Measurements from ENCODE around the gene USP3.
"Not testable (repeated sequence)": the region's sequence is repeated elsewhere in the genome, so short reads cannot be mapped to it uniquely, and the experiment has no call there.

The USP3 gene

DNA sequence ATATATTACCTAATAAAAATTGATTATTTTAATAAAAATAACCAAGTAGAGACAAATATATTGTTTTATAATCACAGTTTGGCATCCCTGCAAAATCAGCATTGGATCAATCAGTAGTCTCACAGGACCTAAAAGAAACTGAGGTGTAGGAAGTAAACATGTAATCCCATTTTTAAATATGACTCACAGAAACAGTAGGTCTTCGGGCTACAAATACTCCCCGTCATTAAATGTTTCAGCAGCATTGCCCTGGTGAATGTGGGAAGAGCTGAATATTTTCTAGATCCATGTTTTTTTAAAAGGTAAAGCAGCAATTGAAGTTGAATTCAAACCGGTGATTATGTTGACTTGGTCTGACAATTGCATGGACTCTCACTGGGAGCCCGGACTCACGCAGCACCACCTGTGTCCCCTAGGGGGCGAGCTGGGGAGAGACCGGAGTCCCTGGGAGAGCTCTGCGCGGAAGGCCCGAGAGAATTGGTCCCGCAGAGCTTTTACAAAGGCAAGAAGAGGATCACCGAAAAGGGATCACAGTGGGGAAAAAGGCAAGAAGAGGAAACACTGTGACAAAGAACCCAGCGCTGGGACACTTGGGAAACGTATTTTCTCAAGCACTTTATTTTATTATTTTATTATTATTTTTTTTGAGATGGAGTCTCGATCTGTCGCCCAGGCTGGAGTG, 17.2 kb upstream of the USP3 start:
- no peak overlapping the region for H3K9ac ChIP-seq (ENCODE audit: low read depth, low read length)
- no peak overlapping the region for H3K4me3 ChIP-seq (ENCODE audit: low read depth in 1 of 2, low read length in 2 of 2)
- H3K9me3 ChIP-seq (ENCODE audit: insufficient read depth, low read length, severe bottlenecking), result no peaks in the 10 kb centered on the region
- no peaks in the 10 kb centered on the region for H3K36me3 ChIP-seq (ENCODE audit: insufficient read depth, low read length)
- H3K27ac ChIP-seq (ENCODE audit: low read length), result no peak overlapping the region
- H3K4me1 ChIP-seq (ENCODE audit: insufficient read depth, low read length), result 0 out of 2 replicates have a peak, but pooled peaks cover 2% of the 10 kb centered on the region
- peak overlapping the region; percentile 33; the same call in 1 of the 2 replicates for H2AFZ ChIP-seq (ENCODE audit: low read depth, low read length)
- ATAC-seq (ENCODE audit: insufficient read depth, low read depth) (peak; percentile 94), DNase-seq (peak; percentile 75)
- H3K27me3 ChIP-seq (ENCODE audit: insufficient read depth, low read length, poor library complexity), result no peaks in the 10 kb centered on the region
- H4K20me1 ChIP-seq (ENCODE audit: insufficient read depth, low read length), result no peaks in the 10 kb centered on the region
- TF ChIP-seq EZH2 (IDR thresholded peaks at IDR 0.05; ENCODE audit: borderline replicate concordance, low read depth, low read length, severe bottlenecking), result no peak
- TF ChIP-seq, protein P1, sequence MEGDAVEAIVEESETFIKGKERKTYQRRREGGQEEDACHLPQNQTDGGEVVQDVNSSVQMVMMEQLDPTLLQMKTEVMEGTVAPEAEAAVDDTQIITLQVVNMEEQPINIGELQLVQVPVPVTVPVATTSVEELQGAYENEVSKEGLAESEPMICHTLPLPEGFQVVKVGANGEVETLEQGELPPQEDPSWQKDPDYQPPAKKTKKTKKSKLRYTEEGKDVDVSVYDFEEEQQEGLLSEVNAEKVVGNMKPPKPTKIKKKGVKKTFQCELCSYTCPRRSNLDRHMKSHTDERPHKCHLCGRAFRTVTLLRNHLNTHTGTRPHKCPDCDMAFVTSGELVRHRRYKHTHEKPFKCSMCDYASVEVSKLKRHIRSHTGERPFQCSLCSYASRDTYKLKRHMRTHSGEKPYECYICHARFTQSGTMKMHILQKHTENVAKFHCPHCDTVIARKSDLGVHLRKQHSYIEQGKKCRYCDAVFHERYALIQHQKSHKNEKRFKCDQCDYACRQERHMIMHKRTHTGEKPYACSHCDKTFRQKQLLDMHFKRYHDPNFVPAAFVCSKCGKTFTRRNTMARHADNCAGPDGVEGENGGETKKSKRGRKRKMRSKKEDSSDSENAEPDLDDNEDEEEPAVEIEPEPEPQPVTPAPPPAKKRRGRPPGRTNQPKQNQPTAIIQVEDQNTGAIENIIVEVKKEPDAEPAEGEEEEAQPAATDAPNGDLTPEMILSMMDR (IDR thresholded peaks at IDR 0.05; ENCODE audit: borderline replicate concordance, extremely low read depth, low read length, poor library complexity, severe bottlenecking), result peak; percentile 83
- no peaks in the 10 kb centered on the region for H3K79me2 ChIP-seq (ENCODE audit: insufficient read depth, low read length)
- H3K4me2 ChIP-seq (ENCODE audit: insufficient read depth, low read length), result no peak overlapping the region

DNA sequence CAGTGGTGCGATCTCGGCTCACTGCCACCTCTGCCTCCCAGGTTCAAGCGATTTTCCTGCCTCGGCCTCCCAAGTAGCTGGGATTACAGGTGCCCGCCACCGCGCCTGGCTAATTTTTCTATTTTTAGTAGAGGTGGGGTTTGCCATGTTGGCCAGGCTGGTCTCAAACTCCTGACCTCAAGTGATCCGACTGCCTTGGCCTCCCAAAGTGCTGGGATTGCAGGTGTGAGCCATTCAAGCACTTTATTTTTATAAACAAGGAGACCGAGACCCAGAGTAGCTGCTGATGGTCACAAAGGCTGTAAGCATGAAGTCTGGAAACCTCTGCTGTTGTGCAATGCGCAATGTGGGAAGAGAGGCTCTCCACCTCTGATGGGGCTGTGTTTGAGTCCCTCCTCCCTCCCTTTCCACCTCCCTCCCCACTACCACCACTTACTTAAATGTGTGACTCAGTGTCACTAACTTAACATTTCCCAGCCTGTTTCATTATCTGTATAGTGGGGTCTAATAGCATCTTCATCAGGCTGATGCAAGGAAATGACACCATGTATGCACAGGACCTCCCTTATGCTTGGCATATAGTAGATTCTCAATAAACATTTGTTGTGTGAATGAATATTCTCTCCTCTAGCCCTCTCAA, 16.5 kb upstream of the USP3 start:
- not testable (repeated sequence) for H3K9me3 ChIP-seq (ENCODE audit: insufficient read depth, low read length, severe bottlenecking); ATAC-seq (ENCODE audit: insufficient read depth, low read depth); H2AFZ ChIP-seq (ENCODE audit: low read depth, low read length); H3K9ac ChIP-seq (ENCODE audit: low read depth, low read length); H3K4me2 ChIP-seq (ENCODE audit: insufficient read depth, low read length); DNase-seq; H3K79me2 ChIP-seq (ENCODE audit: insufficient read depth, low read length); H3K27me3 ChIP-seq (ENCODE audit: insufficient read depth, low read length, poor library complexity); H3K27ac ChIP-seq (ENCODE audit: low read length); H3K36me3 ChIP-seq (ENCODE audit: insufficient read depth, low read length); H3K4me3 ChIP-seq (ENCODE audit: low read depth in 1 of 2, low read length in 2 of 2); H3K4me1 ChIP-seq (ENCODE audit: insufficient read depth, low read length); H4K20me1 ChIP-seq (ENCODE audit: insufficient read depth, low read length)

DNA sequence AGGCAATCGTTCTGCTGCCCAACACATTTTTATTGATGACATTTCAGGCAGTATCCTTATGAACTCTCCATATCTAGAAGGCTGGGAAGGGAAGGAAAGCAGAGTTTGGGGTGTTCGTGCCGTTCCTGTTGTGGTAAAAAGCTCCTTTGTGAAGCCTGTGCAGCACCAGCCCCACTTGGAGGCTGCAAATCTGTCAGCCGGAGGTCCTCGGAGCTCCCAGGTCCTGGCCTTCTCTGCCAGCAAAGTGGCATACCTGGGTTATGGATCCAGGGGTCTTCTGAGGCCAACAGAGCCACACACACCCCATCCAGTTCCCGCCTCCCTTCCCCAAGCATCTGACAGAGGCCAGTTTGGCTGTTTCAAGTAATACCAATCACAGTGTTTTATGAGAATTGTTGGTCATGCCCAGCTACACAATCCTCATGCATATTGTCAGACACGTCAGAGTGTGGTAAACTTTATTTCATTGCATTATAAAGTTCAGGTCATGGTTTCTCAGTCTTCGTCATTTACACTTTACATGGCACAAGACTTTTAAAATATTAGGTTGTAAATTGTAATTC, 15.9 kb upstream of the USP3 start:
- H3K27ac ChIP-seq (ENCODE audit: low read length), result no peak overlapping the region
- H3K79me2 ChIP-seq (ENCODE audit: insufficient read depth, low read length), result no peaks in the 10 kb centered on the region
- H3K9me3 ChIP-seq (ENCODE audit: insufficient read depth, low read length, severe bottlenecking), result no peaks in the 10 kb centered on the region
- no peak overlapping the region for H3K4me2 ChIP-seq (ENCODE audit: insufficient read depth, low read length)
- H2AFZ ChIP-seq (ENCODE audit: low read depth, low read length), result no peak overlapping the region
- no peak overlapping the region for H3K4me3 ChIP-seq (ENCODE audit: low read depth in 1 of 2, low read length in 2 of 2)
- H3K9ac ChIP-seq (ENCODE audit: low read depth, low read length), result no peak overlapping the region
- no peaks in the 10 kb centered on the region for H3K36me3 ChIP-seq (ENCODE audit: insufficient read depth, low read length)
- no peak for DNase-seq
- peaks cover 2% of the 10 kb centered on the region for H3K27me3 ChIP-seq (ENCODE audit: insufficient read depth, low read length, poor library complexity)
- 0 out of 2 replicates have a peak, but pooled peaks cover 2% of the 10 kb centered on the region for H3K4me1 ChIP-seq (ENCODE audit: insufficient read depth, low read length)
- no peak for ATAC-seq (ENCODE audit: insufficient read depth, low read depth)
- TF ChIP-seq, protein P1 (IDR thresholded peaks at IDR 0.05; ENCODE audit: borderline replicate concordance, extremely low read depth, low read length, poor library complexity, severe bottlenecking), result no peak
- no peak for TF ChIP-seq EZH2 (IDR thresholded peaks at IDR 0.05; ENCODE audit: borderline replicate concordance, low read depth, low read length, severe bottlenecking)
- no peaks in the 10 kb centered on the region for H4K20me1 ChIP-seq (ENCODE audit: insufficient read depth, low read length)

DNA sequence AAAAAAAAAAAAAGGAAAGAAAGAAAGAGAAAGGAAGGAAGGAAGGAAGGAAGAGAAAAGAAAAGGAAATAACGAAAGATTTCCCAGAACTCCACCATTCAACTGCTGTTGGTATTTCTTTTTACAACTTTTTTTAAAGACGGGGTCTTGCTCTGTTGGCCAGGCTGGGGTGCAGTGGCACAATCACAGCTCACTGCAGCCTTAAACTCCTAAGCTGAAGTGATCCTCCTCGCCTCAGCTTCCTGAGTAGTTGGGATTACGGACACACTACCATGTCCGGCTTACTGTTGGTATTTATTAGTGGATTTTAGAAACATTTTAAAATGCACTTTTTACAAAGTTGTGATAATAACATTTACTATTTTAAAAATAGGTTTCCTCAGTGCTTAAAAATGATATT, 15.0 kb upstream of the USP3 start:
- no peak for TF ChIP-seq EZH2 (IDR thresholded peaks at IDR 0.05; ENCODE audit: borderline replicate concordance, low read depth, low read length, severe bottlenecking)
- TF ChIP-seq, protein P1 (IDR thresholded peaks at IDR 0.05; ENCODE audit: borderline replicate concordance, extremely low read depth, low read length, poor library complexity, severe bottlenecking), result no peak
- Histone ChIP-seq H3K9me3 (ENCODE audit: insufficient read depth, low read length, severe bottlenecking) (no peaks in the 10 kb centered on the region), H3K27ac (ENCODE audit: low read length) (no peak overlapping the region), H4K20me1 (ENCODE audit: insufficient read depth, low read length) (no peaks in the 10 kb centered on the region), H3K4me3 (ENCODE audit: low read depth in 1 of 2, low read length in 2 of 2) (no peak overlapping the region), H3K9ac (ENCODE audit: low read depth, low read length) (no peak overlapping the region), H2AFZ (ENCODE audit: low read depth, low read length) (no peak overlapping the region), H3K79me2 (ENCODE audit: insufficient read depth, low read length) (no peaks in the 10 kb centered on the region), H3K36me3 (ENCODE audit: insufficient read depth, low read length) (no peaks in the 10 kb centered on the region), H3K4me1 (ENCODE audit: insufficient read depth, low read length) (0 out of 2 replicates have a peak, but pooled peaks cover 2% of the 10 kb centered on the region), H3K27me3 (ENCODE audit: insufficient read depth, low read length, poor library complexity) (peaks cover 4% of the 10 kb centered on the region), H3K4me2 (ENCODE audit: insufficient read depth, low read length) (no peak overlapping the region)
- no peak for ATAC-seq (ENCODE audit: insufficient read depth, low read depth)
- no peak for DNase-seq

Measured in DND-41 (cell line).